NOMO-1 (cell line): ENCODE data around the gene CACNA2D3.
"Not testable (repeated sequence)": the region's sequence is repeated elsewhere in the genome, so short reads cannot be mapped to it uniquely, and the experiment has no call there.

Source experiments
- DNase-seq, 2 experiments: peaks; one replicate each; lab custom pipeline; 2025; ENCODE audit not compliant: unreplicated experiment in 2 of 2; lab: John Stamatoyannopoulos, UW

CACNA2D3 gene

DNA sequence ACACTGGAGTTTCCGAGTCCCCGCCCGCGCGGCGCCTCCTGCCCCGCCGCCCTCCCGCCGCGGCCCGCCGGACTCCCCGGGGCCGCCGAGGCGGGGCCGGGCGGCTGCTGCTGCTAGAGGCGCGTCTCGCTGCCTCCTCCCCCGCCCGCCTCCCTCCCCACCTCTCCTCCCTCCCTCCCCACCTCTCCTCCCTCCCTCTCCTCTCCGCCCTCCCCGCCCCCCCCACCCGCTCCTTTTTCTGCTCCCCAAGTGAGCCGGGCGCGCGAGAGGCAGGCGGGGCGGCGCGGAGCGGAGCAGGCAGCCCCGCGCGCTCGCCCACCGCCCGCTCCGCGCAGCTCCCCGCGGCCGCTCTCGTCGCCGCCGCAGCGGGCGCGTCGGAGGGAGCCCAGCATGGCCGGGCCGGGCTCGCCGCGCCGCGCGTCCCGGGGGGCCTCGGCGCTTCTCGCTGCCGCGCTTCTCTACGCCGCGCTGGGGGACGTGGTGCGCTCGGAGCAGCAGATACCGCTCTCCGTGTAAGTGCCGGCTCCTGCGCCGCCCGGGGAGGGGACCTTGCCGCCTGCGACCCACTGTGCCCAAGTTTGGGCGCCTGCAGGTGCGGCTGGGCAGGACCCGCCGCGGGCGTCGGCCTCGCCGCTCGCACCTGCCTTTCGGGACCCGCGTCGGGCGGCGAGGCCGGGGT is at the start of gene CACNA2D3:
TSS of gene CACNA2D3 (plus strand) at position 229 of the 679 bp plus-strand sequence.
- no peak for DNase-seq

DNA sequence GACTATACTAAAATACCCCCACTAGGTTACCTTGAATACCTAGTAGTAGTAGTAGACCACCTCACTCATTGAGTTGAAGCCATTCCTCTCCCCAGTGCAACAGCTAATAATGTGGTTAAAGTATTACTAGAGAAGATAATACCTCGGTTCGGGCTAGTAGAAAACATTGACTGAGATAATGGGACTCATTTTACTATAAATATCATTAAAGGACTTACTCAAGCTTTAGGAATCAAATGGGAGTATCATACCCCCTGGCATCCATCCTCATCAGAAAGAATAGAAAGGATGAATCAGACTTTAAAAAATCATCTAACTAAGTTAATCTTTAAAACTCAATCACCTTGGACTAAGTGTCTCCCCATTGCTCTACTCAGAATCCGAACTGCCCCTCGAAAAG is 49.0 kb upstream of the CACNA2D3 start:
- DNase-seq = no peak

- DNase-seq = no peak
Observed at GRCh38 chr3:54079314-54079713, 43.0 kb upstream of the CACNA2D3 start.

DNA sequence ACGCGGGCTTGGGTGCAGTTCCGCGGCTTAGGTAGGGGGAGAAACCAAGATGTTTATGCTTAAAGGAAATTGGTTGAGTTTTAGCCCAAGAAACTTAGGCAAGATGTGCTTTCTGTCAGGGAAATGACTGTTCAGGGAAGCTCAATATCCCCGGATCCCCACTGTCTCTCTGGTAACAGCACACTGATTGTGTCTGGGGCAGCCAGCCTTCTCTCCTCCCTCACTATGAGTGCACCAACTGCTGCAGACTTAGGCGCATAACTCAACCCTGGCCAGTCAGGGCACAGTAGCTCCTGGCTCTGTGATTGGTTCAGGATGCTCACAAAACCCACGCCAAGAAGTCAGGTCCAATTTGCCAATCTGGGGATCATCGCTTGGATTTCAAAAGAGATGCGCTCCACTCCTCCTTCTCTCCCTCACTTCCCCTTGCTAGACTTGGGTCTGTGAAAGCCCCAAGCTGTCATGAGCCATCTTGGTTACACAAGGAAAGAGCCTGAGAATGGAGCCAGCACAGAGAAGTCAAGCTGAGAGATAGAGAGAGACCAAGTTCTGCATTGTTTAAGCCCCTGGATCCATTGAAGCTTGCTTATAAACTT is 42.5 kb upstream of the CACNA2D3 start:
- DNase-seq = no peak

GRCh38 chr3:54083921-54084320 is 38.4 kb upstream of the CACNA2D3 start:
- no peak for DNase-seq

- no peak for DNase-seq
Observed at GRCh38 chr3:54085936-54086335, 36.4 kb upstream of the CACNA2D3 start.

DNA sequence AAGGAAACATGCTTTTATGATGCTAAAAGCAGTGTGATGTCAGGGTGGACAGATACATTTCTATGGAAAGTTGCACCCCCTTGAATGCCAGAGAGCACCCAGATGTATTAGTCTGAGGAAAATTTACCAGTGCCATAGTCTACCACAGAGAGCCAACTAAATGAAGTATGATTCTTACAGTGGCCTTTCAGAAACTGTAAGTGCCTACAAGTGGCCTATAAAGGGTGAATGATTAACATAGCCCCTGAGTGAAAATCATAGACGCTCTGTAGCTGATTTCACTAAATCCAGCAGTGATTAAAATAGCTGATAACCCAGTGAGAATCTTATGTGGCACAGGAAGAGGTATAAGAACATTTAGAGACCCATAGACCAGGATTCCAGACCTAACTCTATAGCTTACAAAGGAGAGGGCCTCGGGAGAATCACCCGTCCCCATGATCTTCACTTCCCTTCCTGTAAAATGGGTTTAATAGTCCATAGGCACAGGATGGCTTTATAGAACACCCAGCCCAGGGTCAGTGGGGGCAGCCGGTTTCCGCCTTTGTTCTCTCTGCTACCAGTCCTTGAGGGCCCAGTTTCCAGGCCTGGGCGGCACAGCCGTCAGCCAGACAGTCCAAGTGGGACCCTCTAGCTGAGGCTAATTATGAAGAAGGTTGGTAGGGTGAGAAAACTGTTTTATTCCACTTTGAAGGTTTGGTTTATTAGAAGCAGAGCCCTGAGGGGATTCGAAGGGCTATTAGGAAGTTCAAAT is 35.5 kb upstream of the CACNA2D3 start:
- DNase-seq = no peak

DNA sequence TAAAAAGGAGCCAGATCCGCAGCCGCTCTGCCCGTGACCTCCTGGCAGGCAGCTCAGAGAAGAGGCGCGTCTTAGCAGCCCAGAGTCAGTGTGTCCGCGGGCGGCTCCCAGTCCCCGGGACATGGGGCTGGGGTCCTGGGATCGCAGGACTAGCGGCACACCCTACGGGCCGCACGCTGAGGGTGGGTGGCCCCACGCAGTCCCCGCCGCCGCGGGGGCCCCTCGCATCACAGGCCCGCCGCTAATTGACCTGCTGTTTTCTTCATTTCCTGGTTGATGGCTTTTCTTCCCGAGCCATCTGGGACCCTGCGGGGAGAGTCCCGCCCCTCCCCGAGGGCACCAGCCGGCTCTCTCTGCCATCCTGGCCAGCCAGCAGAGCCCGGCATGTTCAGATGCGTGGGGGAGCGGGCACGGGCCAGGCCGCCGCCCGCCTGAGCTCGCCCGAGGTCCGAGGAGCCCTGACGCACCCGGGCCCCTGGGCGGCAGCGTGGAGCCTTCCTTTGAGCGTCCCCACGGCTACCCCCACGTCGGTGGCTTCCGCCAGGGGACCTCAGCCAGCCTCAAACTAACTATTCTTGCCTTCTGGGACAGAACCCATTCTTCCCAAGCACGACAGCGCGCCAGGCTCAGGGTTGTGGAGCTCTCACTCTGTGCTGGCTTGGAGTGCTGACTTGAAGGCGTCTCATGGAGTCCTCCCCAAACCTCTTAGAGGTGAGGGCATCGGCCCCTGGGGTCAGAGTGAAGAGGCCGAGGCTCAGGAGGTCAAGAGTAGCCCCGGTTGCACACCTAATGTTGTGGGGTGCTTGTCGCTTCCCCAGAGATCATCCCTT is 34.6 kb upstream of the CACNA2D3 start:
- no peak for DNase-seq

DNA sequence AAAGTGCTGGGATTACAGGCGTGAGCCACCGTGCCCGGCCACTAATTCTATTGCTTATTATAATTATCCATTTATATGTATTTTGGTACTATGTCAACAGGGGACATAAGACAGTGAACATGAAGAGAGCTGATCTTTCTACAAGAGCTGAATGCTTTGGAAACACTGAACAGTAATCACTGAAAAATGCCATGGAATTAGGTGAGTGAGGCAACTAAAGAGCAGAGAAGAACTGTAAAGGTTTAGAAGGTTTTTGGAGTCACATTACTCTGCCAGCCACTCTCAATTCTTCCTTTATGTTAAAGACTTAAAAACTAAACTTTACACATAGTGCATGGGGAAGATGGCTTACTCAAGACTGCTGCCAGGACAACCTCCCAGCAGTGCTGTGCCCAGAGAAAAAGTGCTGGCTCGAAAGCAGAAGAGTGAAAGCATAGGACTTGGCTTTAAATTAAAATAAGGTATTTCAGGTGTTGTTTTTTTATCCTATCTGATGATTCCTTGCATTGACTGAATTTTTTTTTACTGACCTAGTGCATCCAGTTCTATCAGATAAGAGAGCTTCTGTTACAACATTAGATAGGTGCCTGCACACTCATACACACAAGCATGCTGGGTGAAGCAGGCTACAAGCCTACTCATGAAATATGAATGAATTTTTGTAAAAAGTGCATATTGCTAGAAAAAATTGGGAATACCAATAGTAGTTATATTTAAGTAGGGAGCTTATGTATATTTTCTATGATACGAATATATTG is 28.7 kb upstream of the CACNA2D3 start:
- DNase-seq = no peak

GRCh38 chr3:54094926-54095325 is 27.4 kb upstream of the CACNA2D3 start:
- DNase-seq = no peak

DNA sequence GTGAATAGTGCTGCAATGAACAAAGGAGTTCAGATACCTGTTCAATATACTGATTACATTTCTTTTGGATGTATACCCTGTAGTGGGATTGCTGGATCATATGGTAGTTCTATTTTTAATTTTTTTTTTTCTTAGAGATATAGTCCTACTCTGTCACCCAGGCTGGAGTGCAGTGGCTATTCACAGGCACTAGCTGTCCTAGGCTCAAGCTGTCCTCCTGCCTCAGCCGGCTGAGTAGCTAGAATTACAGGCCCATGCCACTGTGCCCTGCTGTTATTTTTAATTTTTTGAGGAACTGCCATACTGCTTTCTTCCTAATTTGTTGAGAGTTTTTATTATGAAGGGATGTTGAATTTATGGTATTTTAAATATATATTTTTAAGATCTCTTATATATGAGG is 23.0 kb upstream of the CACNA2D3 start:
- DNase-seq = no peak

DNA sequence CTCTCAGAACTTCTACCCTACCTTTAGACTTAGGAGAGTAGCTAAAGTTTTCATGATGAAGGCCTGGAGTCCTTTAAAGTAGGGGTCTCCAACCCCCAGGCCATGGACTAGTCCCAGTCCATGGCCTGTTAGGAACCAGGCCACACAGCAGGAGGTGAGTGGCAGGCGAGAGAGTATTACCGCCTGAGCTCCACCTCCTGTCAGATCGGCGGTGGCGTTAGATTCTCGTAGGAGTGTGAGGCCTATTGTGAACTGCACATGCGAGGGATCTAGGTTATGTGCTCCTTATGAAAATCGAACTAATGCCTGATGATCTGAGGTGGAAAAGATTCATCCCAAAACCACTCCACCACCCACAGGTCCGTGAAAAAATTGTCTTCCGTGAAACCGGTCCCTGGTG is 18.3 kb upstream of the CACNA2D3 start:
- DNase-seq = no peak

GRCh38 chr3:54116129-54116528 is 6.2 kb upstream of the CACNA2D3 start:
- DNase-seq = not testable (repeated sequence)

DNA sequence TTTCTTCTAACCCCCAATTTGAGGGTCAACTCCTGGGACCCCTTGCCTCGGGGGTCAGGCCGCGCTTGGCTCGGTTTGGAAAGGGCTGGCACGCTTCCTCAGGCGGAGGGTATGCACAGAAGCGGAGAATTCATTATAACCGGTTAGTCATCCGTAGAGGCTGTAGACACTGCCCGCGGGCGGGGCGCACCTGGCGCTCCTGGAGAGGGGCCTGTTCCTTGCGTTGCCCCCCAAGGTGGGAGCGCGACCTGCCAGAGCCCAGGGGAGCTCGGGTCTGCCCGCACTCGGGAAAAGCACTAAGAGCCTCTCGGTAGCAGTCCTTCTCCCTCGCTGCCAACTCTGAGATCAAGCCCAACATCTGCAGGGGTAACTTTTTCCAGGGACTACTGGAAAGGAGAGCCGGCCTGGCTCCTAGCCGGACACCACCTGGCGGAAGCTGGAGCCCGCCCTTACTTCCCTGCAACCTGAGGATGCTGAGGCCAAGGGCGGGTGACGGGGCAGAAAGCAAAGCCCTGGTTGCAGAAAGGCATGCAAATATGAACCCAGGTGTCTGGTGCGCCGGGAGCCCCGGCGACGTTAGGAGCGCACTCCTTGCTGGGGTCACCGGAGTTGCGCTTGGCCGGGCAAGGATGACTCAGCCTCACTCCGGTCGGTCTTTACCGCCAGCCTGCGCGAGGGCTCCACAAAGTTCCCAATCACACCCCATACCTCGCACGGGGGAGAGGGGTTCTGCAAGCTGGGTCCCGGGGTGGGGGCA is 1.5 kb upstream of the CACNA2D3 start:
- no peak for DNase-seq

GRCh38 chr3:54121414-54122323 is 683 bp upstream of the CACNA2D3 start:
- DNase-seq = no peak

GRCh38 chr3:54123003-54123775 is 837 bp downstream of the CACNA2D3 start:
- no peak for DNase-seq

GRCh38 chr3:54123776-54124196 is 1.4 kb downstream of the CACNA2D3 start:
- DNase-seq = no peak

DNA sequence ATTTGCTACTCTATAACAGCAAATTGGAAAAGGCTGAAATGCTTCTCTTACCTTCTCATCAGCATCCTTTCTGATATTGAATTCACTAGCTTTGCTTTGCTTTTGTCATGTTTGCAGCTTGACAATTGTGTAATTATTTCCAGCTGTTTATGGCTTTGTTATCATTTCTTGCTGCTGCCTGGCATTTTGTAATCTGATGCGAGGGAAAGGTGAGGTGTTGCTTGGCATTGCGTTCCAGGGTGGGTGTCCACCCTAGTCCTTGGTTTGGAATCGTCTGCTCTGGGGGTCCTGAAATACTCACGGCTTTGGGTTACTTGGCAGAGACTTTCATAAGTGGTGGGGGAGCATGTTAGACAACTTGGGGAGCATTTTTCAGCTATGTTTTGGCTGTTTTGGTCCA is 2.9 kb downstream of the CACNA2D3 start:
- DNase-seq = no peak
